ENCODE data around the gene ARHGEF2.
"Not testable (repeated sequence)": the region's sequence is repeated elsewhere in the genome, so short reads cannot be mapped to it uniquely, and the experiment has no call there.

ARHGEF2 gene

GRCh38 chr1:155942578-155943141 is 35.7 kb downstream of the ARHGEF2 start:
- DNase-seq (ENCODE audit: low read depth) = no peak

DNA sequence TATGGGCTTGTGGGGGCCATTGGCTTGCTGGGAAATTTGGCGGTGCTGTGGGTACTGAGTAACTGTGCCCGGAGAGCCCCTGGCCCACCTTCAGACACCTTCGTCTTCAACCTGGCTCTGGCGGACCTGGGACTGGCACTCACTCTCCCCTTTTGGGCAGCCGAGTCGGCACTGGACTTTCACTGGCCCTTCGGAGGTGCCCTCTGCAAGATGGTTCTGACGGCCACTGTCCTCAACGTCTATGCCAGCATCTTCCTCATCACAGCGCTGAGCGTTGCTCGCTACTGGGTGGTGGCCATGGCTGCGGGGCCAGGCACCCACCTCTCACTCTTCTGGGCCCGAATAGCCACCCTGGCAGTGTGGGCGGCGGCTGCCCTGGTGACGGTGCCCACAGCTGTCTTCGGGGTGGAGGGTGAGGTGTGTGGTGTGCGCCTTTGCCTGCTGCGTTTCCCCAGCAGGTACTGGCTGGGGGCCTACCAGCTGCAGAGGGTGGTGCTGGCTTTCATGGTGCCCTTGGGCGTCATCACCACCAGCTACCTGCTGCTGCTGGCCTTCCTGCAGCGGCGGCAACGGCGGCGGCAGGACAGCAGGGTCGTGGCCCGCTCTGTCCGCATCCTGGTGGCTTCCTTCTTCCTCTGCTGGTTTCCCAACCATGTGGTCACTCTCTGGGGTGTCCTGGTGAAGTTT is 36.4 kb downstream of the ARHGEF2 start:
- DNase-seq (ENCODE audit: low read depth) = no peak

DNA sequence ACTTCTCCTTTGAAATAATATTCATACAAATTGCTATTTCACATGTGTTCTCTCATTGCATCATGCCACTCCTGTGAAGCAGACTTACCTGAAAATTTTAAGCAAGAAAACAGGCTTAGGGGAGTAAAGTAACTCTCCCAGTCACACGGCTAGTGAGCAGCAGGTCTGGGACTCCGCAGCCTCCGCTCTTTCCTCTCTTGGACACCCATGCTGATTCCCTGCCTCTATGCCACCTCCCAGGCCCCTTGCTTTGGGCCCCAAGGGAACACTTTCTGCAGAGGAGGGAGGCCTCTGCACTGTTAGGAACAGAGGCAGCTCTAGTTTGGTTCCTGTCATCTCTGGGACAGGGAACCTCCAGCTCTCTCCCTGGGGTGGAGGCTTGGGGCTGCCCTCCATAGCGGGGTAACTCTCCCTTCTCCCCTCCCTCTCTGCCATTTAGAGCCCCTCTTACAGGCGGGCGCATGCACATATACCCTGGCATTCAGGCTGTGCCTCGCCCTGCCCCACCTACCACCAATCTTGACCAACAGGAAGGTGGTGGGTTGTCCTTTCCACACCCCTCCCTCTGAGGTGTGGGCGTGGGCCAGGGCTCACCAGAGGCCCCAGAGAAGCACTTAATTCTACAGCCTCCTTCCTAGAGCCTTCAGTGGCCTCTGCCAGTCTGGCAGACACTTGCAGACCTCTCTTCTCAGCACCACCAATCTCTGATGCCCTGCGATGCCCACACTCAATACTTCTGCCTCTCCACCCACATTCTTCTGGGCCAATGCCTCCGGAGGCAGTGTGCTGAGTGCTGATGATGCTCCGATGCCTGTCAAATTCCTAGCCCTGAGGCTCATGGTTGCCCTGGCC is 37.1 kb downstream of the ARHGEF2 start, which contains the start of gene RXFP4:
TSS of gene RXFP4 (plus strand) at position 646 of the 852 bp plus-strand sequence. CDS start at position 718, 72 bp downstream.
- no peak for DNase-seq (ENCODE audit: low read depth)

DNA sequence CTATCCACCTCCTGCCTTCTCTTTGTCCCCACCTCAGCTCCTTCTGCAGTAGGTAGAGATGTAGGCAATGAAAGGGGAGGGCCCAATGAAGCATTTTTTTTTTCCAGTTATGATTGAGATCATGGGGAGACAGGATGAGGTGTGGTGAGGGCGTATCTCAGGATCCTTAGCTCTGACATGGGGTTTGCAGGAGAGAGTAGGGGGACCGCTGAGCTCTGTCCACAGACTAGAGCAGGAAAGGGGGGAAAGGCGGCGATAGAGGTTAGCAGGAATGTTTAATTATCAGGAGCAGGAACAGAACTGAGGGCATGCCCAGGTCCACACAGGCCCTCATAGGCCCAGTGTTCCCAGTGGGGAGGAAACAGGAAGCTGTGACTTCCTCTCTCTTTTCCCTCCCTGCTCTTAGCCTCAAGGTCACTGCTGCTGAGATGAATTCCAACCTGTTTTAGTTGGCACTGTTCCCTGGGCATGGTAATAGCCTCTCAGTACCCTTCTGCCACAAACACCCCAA is 37.8 kb downstream of the ARHGEF2 start:
- DNase-seq (ENCODE audit: low read depth) = no peak

DNA sequence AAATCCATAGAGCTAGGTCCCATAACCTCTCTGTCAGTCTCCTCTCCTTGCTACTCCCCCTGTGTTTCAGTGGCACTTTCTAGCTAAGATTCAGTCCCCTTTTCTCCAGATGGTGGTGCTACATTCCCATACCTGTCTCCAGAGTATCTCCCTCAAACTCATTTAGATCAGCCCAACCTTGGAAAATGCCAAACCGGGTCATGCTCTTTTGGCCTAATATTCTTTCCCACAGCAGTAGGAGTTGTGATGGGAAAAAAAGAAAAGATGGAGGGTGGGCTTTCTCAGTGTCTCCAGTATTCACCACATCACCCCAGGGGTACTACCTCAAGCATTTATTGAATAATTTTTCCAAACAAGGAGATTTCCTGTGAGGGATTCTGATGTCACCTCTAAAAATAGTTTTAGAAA is 40.1 kb downstream of the ARHGEF2 start:
- DNase-seq (ENCODE audit: low read depth) = no peak

- DNase-seq (ENCODE audit: low read depth) = no peak
Measured at GRCh38 chr1:155934936-155935590, 43.3 kb downstream of the ARHGEF2 start.

GRCh38 chr1:155934097-155934935 is 44.0 kb downstream of the ARHGEF2 start, which contains the start of gene KHDC4:
Gene KHDC4, minus strand, starts transcription at chr1:155934413. Its CDS starts 40 bp downstream, at chr1:155934373.
- peak; percentile 93 for DNase-seq (ENCODE audit: low read depth)

DNA sequence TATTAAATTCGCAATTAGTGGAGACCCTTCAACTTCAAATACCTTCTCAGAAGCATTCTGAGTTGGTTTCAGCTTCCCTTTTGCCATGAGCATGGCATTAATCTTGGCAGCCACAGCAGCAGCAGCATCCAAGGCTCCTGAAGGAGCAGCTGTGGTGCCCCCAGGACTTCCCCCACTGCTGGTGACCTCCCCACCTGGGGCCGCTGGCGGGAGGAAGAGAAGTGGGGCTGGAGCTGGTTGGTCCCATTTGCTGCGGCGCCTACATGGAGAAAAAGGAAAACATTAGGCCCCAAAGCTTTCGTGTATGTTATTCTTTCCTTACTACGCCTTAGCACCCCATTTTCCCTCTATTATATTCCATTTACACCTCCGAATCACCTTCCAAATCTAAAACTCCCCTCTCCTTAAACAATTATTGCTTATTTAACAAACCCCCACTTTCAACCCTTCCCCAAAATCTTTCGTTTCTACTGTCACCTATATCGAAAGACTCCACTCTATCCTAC is 44.7 kb downstream of the ARHGEF2 start:
- DNase-seq (ENCODE audit: low read depth) = no peak

DNA sequence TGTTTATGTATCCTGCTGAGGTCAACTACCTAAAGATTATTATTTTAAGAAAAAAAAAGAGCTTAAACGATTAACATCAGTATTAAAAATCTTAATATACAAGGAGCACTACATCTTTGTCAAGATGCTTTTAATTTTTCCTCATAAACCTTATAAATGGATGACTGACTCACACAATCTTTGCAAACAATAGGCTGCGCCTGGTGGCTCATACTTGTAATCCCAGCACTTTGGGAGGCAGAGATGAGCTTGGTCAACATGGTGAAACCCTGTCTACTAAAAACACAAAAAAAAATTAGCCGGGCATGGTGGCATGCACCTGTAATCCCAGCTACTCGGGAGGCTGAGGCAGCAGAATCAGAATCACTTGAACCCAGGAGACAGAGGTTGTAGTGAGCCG is 45.9 kb downstream of the ARHGEF2 start:
- no peak for DNase-seq (ENCODE audit: low read depth)

DNA sequence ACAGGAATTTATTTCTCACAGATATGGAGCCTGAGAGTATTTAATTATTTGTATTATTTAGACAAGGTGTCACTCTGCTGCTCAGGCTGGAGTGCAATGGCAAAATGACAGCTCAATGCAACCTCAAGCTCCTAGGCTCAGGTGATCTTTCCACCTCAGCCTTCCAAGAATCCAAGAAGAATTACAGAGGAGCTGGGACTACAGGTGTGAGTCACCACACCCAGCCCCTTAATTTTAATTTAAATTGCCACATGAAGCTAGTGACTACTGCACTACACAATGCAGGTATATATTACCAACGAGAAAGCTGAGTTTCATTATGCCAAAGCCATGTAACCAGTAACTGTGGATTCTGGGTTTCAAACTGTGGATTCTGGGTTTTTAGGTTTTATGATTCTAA is 46.3 kb downstream of the ARHGEF2 start:
- DNase-seq (ENCODE audit: low read depth) = no peak

GRCh38 chr1:155931332-155932038 is 46.9 kb downstream of the ARHGEF2 start:
- no peak for DNase-seq (ENCODE audit: low read depth)

DNA sequence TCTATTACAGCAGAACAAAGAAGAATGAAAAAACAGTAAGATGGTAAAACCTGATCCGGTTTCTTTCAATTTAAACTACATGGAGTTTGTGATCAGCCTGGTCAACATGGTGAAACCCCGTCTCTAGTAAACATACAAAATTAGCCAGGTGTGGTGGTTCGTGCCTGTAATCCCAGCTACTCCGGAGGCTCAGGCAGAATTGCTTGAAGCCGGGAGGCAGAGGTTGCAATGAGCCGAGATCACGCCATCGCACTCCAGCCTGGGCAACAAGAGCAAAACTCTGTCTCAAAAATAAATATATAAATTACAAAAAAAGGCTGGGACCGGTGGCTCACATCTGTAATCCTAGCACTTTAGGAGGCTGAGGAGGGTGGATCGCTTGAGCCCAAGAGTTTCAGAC is 47.6 kb downstream of the ARHGEF2 start:
- DNase-seq (ENCODE audit: low read depth) = not testable (repeated sequence)

DNA sequence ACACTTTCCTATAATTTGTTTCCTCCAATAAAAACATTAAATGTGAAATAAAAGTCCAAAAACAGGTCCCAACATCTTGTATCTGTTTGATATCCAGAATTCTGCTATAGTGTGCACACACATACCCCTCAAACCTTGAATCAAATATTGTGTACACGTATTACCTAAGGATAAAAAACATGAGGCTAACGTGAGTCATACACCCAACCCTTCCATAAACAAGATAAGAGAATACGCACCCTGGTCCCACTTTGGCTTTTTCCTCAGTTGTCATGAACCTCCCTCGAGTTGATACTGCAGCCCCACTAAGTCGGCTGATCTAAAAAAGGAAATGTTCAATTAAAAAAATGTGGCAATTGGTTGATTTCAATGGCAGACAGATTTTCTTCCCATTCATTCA is 49.3 kb downstream of the ARHGEF2 start:
- DNase-seq (ENCODE audit: low read depth) = no peak

DNA sequence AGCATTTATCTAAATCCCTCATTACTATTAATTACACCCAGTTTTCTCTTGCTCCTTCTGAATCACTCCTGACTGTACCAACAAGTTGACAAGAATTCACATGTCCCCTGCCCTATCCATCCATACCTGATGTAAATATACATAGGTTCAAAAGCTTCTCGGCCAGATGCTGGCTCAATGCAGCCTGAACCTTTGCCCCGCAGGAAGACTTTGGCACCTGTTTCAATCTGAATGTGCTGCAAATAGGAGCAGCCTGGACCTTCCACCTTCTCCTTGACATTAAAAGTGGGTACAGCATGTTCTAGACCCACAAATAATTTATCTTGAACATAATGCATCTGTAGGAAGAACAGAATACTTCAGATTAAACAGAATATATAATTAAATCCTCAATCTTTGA is 52.8 kb downstream of the ARHGEF2 start:
- no peak for DNase-seq (ENCODE audit: low read depth)

DNA sequence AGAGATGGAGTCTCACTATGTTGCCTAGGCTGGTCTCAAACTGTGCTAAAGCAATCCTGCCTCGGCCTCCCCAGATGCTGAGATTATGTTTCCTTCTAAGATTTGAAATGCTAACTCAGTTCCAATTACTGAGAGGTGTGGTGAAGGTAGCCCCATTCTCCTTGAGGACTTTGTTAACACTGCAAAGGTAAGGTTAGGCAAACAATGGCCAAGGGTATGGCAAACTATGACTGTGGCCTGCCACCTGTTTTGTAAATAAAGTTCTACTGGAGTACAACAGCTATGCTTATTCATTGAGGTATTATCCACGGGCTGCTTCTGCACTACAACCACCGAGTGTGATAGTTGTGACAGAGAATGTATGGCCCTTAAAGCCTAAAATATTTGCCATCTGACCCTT is 57.6 kb downstream of the ARHGEF2 start:
- no peak for DNase-seq (ENCODE audit: low read depth)

DNA sequence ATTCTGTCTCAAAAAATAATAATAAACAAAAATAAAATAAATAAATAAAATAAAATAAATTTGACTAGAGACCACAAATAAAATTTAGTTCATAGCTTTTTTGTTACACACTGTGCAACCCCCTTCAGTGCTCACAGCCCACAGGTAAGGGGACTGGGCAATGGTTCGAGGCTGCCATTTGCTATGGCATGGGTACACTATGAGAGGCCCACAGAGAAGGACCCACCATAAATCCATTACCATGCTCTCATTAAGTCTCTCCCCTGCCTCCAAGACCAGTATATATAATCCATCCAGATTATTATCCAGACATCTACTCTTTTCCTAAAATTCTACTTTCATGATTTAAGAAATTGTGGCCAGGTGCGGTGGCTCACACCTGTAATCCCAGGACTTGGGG is 58.5 kb downstream of the ARHGEF2 start:
- no peak for DNase-seq (ENCODE audit: low read depth)

GRCh38 chr1:155918660-155919059 is 59.7 kb downstream of the ARHGEF2 start:
- DNase-seq (ENCODE audit: low read depth) = no peak

DNA sequence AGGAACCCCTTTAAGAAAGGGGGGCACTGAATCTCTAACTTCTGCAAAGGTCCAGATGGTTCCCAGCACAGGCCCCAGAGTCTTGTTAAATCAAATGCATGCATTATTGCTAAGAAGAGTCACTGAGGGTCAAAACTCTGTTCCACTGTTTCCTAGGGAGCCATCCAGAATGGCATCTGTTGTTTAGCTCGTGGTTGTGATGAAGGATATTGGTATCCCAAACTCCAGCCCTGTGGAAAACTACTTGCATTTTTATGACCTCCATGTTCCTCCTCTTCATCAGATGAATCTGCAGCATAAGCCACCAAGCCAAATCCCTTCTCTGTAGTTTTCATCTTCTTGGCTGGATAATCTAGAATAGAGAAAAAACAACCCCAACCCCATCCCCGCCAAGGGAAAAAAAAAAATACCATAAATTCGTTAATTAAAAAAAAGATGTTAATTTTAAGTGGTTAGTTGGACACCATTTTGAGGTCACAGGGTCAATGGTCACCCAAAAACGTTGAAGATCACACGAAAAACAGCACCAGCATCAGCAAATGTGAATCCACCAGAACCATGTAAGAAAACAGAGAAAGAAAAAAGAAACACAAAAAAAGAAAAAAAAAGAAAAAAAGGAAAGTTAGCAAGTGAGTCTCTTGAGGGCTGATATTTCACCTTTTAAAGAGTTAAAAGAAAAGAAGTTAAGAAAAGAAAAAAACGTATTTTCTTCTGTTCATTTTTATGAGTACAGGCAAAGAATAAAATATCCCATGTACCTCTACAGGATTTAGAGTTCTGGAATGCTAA is 64.2 kb downstream of the ARHGEF2 start:
- no peak for DNase-seq (ENCODE audit: low read depth)

- no peak for DNase-seq (ENCODE audit: low read depth)
Measured at GRCh38 chr1:155912056-155912536, 66.3 kb downstream of the ARHGEF2 start.

Data from T follicular helper cell (primary cell).